SH-SY5Y (cell line): Measurements from ENCODE around the gene CHST11.

Experiments used
- GATA2 ChIP-seq: IDR thresholded peaks from 2 replicates; pipeline ENCODE4 v1.6.1; 2011; ENCODE audit warnings: mild to moderate bottlenecking, low read depth, low read length
- GATA3 ChIP-seq: IDR thresholded peaks from 2 replicates; pipeline ENCODE4 v1.6.1; 2011; ENCODE audit warnings: low read depth, mild to moderate bottlenecking, low read length, moderate library complexity

CHST11 gene

DNA sequence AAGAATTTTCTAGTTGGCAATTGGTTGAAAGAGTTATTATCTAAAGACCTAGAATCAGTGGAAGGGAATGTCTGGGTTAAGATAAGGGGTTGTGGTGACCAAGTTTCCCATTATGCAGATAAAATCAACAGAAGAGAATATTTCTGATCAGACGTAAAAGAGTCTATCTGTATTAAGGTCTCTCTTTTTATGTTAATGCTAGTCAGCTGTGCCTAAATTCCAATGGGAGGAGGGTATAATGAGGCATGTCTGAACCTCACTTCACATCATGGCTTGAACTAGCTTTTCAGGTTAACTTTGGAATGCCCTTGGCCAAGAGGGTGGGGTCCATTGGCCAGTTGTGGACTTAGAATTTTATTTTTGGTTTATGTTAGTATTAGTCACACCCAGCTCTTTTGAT is 34.3 kb upstream of the CHST11 start:
- TF ChIP-seq GATA2: no peak
- TF ChIP-seq GATA3: no peak

DNA sequence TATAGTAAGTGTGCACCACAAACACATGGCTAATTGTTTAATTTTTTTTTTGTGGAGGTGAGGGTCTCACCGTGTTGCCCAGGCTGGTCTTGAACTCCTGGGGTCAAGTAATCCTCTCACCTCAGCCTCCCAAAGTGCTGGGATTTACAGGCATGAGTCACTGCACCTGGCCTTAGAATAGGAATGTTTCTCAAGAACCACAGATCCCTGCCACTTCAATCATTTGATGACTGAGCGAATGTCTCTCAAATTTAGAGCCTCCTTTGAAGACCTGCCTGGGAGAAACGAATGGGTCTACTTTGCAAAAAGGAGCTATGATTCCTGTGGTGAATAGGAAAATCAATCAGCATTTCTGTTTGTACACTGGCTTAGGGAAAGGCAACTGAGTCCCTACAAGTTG is 33.5 kb upstream of the CHST11 start:
- TF ChIP-seq GATA2 (no peak), GATA3 (no peak)

DNA sequence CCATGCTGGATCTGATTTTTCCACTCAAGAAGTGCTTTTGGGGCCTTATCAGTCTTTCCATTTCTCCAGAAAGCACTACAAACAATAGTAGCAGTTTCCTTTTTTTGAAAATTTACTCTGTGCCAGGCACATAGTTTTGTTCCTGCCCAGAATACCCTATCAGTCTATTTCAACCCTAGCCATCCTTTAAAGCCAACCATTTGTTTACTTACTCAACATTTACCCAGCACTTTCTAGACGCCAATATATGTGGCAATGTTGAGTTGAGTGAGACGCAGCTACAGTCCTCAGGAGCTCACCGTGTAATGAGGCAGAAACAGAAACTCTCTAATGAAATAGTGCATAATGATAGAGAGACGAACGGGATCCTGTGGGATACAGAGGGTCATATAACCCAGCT is 32.9 kb upstream of the CHST11 start:
- no peak for TF ChIP-seq GATA2
- TF ChIP-seq GATA3: no peak

DNA sequence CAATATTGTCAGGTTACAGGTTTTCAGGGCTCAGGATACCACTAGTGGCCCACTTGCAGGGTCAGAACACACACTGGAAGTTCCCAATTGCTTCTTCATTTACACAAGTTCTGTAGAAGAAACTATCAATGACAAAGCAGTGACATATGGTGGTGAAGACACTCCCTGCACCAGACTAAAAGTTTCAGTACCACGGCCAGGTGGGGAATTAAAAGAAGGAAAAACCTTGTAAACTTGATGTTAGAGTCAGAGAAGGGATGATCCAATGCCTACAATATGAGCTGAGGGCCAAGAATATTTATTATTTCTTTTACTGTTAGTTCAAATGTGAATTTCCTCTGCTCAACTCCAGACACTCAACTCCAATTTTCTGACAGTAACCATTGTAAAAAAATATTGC is 31.8 kb upstream of the CHST11 start:
- TF ChIP-seq GATA3: no peak
- TF ChIP-seq GATA2: no peak

DNA sequence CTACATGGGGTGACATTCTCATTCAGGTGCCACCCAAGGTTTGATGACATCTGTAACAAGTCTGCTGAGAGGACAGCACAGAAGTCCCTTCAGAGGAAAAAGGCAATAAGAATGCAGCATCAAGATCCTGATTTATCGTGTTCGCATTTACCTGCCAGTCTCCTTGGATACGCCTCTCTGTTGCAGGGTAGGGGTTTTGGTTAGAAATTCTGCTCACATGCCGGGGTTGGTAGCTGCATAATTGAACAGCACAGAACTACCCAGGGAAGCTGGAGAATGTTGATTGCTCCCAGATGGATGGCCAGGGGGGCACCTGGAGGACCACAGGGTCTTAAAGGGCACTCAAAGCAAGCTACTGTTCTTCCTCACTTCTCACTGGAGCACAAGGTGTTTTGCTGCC is 31.1 kb upstream of the CHST11 start:
- TF ChIP-seq GATA2 (no peak), GATA3 (no peak)

- TF ChIP-seq GATA3 (no peak), GATA2 (no peak)
Observed at GRCh38 chr12:104426926-104427546, 29.7 kb upstream of the CHST11 start.

GRCh38 chr12:104427547-104427938 is 29.2 kb upstream of the CHST11 start:
- TF ChIP-seq GATA3 (no peak), GATA2 (no peak)

- TF ChIP-seq GATA3: no peak
- TF ChIP-seq GATA2: no peak
Observed at GRCh38 chr12:104433061-104433460, 23.7 kb upstream of the CHST11 start.

DNA sequence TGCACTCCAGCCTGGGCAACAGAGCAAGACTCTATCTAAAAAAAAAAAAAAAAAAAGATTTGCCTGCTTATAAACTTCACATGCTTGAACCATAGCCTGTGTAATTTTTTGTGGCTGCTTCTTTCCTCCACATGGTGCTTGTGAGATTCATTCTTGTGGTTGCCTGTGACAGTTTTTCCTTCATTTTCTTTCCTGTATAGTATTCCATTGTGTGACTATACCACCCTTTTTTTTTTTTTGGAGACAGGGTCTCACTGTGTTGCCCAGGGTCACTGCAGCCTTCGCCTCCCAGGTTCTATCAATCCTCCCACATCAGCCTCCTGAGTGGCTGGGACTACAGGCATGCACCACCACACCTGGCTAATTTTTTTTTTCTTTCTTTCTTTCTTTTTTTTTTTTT is 22.6 kb upstream of the CHST11 start:
- TF ChIP-seq GATA2 (no peak), GATA3 (no peak)

GRCh38 chr12:104435175-104435574 is 21.6 kb upstream of the CHST11 start:
- TF ChIP-seq GATA3 (no peak), GATA2 (no peak)

GRCh38 chr12:104435765-104436164 is 21.0 kb upstream of the CHST11 start:
- TF ChIP-seq GATA2 (no peak), GATA3 (no peak)

DNA sequence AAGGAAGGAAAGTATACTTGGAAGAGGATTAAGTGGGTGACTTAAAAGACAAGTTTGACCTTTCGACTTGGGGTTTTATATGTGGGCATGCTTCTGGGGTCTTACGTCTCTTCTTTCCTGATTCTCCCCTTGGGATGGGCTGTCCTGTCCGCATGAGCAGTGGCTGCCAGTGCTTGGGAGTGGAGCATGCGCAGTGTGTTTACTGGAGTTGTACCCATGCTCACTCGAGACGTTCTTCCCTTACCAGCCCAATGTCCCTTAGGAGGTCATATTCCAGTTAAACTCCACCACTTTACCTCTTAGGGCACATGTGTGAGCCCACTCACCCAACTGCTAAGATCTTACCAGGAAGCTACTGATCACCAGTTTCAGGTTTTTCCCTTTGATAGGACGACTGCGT is 20.0 kb upstream of the CHST11 start:
- TF ChIP-seq GATA2 (no peak), GATA3 (no peak)

- no peak for TF ChIP-seq GATA3
- TF ChIP-seq GATA2: no peak
Observed at GRCh38 chr12:104438134-104438533, 18.6 kb upstream of the CHST11 start.

DNA sequence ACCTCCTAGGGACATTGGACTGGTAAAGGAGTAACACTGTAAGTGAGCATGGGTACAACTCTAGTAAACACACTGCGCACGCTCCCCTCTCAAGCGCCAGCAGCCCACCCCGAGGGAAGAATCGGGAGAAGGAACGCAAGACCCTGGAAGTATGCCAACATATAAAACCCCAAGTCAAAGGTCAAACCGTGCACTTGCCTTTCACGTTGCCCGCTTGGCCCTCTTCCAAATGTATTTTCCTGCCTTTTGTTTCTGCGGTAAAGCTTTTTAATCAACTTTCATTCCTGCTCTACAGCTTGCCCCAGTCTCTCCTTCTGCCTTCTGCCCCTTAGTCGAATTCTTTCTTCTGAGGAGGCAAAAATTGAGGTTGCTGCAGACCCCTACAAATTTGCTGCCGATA is 17.6 kb upstream of the CHST11 start:
- TF ChIP-seq GATA3 (no peak), GATA2 (no peak)

GRCh38 chr12:104443008-104443407 is 13.7 kb upstream of the CHST11 start:
- TF ChIP-seq GATA3 (no peak), GATA2 (no peak)
